Left lobe of liver (tissue), 2 donors: ENCODE data around the gene MAPK14. TPM values are rescaled to one million over a fixed set of nuclear protein-coding genes. Genes with fewer than 3 reads are reported as not detected.
A peak's percentile ranks its signal among the peaks of the same experiment; 100 is the strongest.
"Not testable (repeated sequence)": the region's sequence is repeated elsewhere in the genome, so short reads cannot be mapped to it uniquely, and the experiment has no call there.

Experiments
- ATAC-seq: fragments of 200-7000 bp; cut with Tn5 transposase; one replicate; pipeline ENCODE4 v1.9.1; 2020; ENCODE audit warnings: mild to moderate bottlenecking, moderate library complexity
- DNase-seq: peaks from one replicate; pipeline ENCODE4 v3.0.0-alpha.2; 2020; ENCODE audit warnings: low spot score
- total RNA-seq: library from RNA; stranded (reverse); gene quantifications from one replicate; pipeline ENCODE4 v1.2.1, GENCODE V29; 2021
- donor health status: DM: no; HTN: no; CAD: no; lungs with moderate emphysema.
- donor health status: DM: no; HTN: yes; CAD: no.

MAPK14 gene
- total RNA-seq, 1 donor from 2014 or later, result 40.8 TPM

DNA sequence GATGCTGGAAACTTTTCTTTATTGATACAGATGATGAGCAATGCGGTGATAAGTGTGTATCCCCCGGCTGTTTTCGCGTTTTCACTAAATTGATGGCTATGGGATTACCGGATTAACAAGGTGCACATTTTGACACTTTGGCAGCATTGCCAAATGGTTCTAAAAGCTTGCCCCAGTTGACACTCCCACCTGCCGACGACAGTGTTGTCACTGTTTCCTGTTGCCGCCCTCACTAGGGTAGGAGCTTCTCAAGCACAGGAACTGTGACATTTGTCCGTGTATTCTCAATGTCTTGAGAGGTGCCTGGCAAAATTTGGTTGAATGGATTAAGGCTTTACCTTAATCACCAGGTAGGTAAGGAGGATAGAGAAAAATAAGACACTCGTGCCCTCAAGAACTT lies 92.9 kb downstream of the MAPK14 start:
- DNase-seq (no peak), ATAC-seq (no peak)

DNA sequence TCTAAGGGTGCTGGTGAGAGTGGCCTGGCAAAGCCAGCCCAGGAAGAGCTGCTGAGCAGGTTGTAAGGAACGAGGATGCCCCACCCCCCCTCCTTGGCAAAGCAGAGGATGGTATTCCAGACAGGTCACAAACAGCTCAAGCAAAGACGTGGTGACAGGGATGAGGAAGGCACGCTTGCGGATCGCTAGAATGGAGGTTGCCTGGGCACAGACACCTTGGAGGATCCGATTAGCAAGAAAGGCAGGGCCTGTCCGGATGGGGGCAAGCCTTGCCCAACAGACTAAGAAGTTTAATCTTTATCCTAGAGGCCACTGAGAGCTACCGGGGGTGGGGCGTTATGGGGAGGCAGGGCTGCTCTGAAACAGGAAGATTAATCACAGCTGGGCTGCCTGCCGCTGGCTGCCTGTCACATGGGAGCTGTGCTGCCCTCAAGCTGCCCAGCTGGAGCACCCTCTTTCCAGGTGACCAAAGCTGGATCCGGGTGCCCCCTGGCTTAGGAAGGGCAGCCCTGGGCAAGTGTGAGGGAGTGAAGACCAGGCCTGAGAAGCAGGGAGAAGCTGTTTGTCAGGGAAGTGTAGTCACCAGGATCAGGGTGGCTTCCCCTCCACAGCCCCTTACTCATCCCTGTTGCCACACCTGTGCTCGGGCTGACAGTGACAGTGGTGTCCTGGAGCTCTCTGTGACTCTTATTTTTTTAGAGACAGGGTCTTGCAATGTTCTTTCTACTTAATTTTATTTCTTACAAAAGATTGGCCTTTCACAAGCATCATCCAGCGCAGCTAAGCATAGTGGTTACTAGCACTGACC lies 93.6 kb downstream of the MAPK14 start:
- ATAC-seq, result peak; percentile 66
- DNase-seq, result peak; percentile 79

DNA sequence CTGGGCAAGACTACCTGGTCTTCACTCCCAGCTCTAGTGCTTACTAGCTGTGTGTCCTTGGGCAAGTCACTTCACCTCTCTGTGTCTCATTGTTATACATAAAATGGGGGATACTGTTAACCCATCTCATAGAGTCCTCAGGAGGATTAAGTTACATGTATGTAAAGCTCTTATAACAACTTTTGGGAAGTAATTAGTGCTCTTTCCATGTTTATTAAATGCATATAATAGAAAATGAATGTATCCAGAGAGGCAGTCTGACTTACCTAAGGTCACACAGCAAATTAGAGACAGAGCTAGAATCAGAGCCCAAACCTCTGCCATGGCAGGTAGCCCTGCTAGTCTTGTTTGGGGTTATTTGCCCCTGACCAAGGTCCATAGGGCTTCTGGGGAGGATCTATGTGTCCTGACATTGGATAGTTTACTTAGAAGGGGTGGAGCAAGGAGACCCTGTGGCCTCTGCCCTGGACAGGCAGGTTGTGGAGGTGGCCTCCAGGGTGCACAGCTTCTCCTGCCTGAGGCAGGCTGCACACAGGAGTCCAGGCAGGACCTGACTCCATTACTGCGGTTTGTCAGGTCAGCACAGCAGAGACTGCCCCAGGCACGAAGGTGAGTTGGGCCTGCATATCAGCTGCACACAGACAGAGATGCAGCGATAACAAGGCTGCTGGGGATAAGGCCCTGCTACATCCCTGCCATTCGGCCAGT lies 94.3 kb downstream of the MAPK14 start:
- ATAC-seq (peak; percentile 57), DNase-seq (peak; percentile 73)

DNA sequence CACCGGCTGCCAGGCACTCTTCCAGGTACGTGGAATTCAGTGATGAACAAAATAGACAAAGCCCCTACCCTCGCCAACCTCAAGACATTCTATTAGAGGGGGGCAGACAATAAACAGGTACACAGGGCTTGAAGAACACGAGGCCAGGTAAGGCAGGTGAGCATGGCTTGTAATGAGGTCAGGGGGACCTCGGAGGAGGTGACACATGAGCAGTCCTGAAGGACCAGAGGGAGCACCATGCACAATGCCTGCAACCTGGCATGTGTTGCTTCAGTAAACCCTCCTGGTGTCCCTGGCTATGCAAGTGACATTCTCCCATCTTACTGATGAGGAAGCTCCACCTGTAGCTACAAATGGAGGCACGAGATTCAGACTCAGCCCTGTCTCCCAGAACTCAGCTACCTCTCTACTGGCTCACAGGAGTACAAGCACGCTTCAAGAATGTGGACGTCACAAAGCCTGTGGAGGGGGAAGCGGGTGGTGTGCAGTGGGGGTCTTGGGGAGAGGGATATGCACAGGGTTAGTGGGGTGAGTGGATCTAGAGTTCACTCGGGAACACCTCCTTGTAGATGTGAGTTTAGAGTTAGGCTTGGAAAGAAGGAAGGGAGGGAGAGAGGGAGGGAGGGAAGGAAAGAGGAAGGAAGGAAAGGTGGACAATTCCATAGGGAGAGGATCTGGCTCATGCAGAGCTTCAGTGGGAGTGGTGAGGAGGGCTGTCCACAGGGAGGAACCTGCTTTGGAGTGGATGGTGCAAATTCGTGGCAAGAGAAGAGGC lies 95.1 kb downstream of the MAPK14 start:
- DNase-seq, result no peak
- no peak for ATAC-seq

DNA sequence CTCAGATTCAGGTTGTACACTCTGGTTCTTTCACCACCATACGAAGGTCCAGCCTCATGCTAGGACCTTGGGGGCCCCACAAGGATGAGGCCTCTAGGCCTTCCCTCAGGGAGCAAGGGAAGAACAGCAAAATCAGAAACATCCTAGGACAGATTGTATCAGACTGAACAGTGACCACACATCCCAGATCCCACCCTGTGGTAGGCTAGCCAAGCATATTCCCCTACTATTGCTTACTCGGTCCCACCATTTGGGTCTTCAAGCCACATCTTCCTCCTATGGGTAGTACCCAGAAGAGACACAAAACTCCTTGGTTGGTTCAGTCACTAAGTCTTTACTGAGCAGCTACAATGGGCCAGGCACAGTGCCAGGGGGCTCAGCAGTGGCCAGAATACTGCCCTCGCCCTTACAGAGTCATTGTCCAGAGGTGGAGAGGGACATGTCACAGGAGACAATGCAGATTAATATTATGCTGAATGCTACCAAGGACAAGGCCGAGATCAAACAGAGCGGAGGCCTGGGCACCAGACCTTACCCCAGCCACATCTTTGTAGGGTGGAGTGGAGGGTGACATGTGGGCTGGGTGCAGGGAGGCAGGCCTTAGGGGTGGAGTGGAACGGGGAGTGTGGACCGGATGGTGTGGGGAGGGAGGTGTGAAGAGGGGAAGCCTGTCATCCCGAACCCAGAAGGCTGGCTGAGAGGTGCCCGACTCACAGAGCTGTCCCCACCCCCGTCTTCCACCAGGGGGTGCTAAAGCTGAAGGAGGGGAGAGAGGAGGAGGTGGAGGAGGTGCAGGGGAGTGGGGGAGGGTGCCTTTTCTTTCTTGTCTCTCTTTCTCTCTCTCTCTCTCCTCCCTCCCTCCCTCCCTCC lies 95.9 kb downstream of the MAPK14 start:
- ATAC-seq, result peak; percentile 76
- peak; percentile 81 for DNase-seq

DNA sequence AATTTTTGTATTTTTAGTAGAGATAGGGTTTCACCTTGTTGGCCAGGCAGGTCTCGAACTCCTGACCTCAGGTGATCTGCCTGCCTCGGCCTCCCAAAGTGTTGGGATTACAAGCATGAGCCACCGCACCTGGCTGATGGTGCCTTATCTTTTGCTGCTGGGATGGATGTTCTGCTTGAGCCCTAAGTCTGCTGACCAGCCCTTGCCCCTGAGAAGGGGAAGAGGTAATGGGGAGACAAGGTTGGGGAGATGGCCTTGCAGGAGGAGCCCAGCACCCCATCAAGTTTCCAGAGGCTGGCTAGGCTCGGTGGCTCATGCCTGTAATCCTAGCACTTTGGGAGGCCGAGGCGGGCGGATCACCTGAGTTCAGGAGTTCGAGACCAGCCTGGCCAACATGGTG lies 96.7 kb downstream of the MAPK14 start:
- DNase-seq, ATAC-seq: not testable (repeated sequence)

DNA sequence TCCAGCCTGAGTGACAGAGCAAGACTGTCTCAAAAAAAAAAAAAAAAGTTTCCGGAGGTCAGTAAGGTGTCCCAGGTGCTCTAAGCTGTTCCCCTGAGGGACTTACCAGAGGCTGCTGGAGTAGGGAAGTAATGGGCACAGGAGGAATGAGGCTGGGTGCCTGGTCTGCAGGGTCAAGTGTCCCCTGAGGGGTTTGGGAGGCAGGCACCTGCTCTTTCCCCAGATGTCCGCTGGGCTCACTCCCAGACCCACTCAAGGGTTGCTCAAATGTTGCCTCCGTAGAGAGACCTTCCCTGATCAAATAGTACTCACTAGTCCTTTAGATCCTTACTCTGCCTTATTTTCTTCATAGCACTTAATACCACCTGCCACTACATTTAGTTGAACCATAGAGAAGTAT lies 97.3 kb downstream of the MAPK14 start:
- no peak for DNase-seq
- ATAC-seq, result no peak

DNA sequence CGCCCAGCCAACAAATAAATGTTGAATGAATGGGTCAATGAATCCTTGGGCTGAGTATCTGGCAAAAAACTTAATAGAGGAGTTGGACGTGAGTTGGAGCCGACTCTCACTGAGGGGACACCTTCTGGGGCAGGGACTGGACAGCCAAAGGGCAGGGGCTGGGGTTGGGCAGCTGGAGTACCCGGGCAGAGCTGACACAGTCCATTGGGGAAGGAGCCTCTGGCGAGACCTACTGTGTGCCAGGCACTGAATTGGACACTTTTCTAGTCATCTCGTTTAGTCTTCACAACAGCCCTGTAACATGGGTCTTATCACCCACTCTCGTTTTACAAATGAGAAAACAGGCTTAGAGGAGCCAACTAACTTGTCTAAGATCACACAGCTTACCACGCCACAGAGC lies 98.0 kb downstream of the MAPK14 start:
- no peak for ATAC-seq
- DNase-seq, result no peak

DNA sequence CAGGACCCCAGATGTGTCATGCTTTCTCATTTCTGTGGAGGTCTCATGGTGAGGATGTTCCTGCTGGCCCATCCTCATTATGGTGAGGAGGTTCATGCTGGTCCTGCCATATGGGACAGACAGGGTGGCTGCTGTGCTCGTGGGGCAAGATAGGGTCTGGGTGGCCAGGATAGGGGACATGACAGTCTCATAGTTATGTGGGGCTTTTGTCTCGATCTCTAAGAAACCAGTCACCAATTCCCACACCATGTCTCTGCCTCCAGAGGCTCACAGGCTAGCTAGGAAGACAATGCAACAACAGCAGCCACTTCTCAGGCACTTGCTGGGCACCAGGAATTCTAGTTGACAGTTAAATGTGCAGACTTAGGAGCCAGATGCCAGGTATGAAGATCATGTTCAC lies 98.5 kb downstream of the MAPK14 start:
- ATAC-seq, result no peak
- DNase-seq, result peak; percentile 28

DNA sequence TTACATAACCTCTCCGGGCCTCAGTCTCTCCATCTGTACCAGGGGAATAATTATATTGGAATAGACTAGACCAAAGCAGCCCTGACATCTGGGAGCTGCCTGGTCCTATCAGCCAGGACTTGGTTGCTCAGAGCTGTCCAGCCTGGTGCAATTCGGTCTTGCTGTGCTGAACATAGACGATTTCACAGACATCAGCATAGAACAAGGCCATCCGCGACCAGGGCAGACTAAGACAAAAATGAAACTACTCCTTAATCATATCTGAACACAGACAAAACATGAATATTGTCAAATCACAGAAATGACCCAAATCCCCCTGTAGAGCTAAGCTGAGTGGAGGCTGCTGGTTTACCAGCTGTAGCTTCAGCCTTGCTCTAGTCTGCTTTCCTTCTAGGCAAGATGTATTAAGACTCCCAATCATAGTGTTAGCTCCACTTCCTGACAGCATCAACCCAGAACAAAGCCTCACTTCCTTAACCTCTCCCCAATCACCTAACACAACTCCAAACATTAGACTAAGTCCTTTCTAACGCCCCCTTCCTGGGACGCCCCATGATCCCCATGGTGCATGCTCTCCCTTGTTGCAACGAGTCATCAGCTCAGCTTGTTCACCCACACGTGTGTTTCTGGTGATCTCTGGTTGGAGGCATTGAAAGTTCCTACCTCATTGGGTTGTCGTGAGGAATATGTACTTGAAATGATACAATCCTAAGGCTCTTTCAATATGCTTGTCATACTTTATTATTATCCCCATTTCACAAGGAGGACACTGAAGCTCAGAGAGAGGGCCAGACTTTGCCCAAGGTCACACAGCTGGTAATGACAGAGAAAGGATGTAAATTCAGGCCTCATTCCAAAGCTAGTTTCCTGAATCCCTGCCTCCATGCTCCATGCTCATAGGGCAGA lies 99.2 kb downstream of the MAPK14 start:
- DNase-seq (peak; percentile 11), ATAC-seq (no peak)

DNA sequence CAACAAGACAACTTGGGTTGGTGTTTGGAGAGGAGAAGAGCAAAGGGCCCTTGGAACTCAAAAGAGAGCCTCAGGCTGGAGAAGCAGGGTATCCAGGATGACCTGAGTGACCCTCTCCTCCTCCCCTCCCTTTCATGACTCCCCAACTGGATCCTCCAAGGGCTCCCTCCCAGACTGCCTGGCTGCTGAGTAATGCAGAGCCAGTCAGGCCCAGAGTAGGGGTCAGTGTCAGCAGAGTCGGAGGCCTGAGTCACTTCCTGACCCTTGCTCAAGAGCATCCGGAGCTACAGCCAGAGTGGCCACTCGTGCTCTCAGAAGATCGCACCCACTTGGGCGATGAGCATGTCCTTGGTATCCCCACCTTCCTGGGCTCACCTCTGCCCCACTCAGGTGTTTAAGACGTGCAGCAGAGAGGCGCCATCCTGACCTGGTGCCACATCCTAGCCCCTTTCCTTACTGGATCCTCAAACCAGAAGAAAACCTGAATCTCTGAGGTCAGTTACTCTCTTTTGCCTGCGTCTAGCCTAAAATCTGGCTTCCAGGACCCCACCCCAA lies 99.9 kb downstream of the MAPK14 start:
- DNase-seq, result peak; percentile 60
- ATAC-seq, result peak; percentile 19

DNA sequence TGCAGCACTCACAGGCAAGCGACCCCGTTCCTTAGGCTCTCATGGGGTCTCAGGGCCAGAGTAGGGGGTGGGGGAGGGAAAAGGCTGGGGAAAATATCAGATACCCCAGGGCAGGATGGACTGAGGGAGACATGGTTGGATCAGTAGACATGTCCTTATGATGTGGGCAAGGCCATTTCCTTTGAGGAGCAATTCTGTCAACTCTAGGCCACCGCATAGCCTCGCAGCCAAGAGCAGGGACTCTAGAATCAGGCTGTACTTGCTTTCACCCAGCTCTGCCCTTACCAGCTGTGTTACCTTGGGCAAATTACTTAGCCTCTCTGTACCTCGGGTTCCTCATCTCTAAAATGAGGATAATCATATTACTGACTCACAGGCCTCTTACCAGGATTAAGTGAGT lies 100.5 kb downstream of the MAPK14 start:
- ATAC-seq (no peak), DNase-seq (no peak)

DNA sequence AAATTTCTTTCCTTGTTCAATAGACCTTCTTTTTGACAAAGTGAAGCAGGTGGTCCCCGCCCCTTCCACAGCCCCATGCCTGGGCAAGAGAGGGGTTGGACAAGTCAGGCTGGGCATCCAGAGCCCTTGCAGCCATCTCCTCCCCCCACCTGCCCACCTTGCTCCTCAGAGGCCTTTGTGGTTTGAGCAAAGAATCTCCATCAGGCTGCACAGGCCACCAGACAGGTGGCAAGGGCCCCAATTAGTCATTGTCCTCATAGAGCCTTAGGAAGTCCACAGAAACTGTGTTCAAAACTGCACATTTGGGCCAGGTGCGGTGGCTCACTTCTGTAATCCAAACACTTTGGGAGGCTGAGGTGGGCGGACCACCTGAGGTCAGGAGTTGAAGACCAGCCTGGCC lies 101.2 kb downstream of the MAPK14 start:
- DNase-seq, result no peak
- ATAC-seq, result no peak

DNA sequence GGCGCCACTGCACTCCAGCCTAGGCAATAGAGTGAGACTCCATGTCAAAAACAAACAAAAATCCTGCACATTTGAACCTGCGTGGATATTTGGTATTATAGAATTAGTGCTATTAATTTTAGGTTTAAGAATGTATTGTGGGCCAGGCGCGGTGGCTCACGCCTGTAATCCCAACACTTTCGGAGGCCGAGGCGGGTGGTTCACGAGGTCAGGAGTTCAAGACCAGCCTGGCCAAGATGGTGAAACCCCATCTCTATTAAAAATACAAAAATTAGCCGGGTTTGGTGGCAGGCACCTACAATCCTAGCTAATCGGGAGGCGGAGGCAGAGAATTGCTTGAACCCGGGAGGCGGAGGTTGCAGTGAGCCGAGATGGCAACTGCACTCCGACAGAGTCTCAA lies 101.7 kb downstream of the MAPK14 start:
- DNase-seq, ATAC-seq: not testable (repeated sequence)

DNA sequence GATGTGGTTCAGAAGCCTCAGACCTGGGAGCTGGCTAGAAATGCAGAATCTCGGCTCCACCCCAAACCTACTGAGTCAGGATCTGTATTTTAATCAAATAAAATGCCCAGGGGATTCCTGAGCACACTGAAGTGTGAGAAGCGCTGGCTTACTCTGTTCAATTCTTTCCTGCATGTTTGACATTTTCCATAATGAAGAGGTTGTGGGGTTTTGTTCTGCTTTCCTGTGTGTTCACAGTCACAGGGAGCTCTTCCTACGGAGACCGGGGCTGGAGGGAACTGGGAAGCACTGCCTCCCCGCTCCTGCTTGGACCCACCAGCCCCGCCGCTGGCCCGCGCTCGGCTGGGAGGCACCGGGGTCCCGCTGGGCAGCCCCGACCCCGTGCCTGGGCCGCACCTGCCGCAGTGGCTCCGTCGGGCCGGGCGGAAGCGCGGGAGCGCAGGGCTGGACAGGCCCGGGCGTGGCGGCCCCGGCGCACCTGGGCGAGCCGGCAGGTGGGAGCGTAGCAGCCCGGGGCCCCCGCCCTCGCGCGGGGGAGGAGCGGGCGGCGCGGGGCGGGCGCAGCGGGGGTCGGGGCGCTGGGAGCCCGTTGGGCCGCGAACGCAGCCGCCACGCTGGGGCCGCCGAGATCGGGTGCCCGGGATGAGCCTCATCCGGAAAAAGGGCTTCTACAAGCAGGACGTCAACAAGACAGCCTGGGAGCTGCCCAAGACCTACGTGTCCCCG lies 102.5 kb downstream of the MAPK14 start, which contains the start of gene MAPK13:
Gene MAPK13 (plus strand): TSS at position 573 of the 726 bp plus-strand sequence. CDS start 70 bp downstream, at position 643.
- ATAC-seq (peak; percentile 43), DNase-seq (peak; percentile 47)

DNA sequence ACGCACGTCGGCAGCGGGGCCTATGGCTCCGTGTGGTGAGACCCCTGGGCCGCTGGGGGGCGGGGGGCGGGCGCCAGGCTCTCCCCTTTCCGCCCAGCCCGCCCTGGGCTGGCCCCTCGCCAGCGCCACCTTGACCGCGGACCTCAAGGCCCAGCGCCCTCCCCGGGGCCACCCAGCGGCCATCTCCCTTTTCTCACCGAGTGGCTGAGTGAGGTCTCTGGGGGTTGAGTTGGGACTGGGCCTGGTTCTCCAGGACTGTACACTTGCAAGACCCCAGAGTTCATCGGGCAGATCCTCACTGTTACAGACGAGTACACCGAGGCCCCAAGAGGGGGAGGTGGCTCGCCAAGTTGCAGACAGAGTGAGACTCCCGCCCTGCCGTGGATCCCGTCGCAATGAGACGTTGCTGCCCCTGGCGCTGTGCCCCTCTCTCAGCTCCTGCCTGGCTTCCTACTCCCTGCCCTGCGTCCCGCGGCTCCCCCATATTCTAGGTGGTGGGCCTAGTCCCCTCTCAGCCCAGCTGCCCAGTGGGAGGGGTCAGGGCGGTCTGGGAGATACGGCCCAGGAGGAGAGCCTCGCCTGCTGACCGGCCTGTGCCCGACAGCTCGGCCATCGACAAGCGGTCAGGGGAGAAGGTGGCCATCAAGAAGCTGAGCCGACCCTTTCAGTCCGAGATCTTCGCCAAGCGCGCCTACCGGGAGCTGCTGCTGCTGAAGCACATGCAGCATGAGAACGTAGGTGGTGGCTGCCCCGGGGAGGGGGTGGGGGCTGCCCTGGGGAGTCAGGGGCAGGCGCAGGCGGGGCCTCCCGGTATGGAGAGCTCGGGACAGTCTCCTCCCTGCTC lies 103.3 kb downstream of the MAPK14 start:
- peak; percentile 40 for ATAC-seq
- DNase-seq, result peak; percentile 50

DNA sequence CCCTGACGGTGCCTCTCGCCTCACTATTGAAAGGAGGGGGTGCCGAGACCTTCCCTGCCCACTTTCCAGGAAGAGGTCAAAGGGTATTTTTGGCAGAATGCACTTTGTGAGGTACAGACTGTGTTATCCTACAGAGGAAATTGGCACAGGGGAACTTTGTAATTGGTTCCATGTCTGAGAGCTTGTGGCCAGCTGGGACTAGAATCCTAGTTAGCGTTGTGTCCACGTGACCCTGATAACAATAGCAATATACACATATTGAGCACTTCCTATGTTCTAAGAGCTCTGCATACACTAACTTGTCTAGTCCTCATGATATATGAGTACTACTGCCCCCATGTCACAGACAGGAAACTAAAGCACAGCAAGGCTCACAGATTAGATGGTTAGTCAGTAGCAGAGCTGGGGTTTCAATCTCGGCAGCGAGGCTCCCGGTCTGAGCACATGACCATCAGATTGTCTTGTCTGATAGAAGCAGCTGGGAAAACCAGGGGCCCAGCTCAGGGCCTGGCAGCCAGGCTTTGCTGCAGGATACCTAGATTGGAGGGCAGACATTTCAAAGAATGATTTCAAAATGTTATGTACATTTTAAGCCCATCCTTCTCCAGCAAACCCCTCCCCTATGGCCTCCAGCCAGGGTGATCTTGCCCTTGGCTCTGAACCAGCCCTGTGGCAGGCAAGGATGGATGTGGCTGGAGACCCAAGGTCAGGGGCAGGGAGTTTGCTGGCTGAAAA lies 104.1 kb downstream of the MAPK14 start:
- DNase-seq, result peak; percentile 66
- ATAC-seq, result peak; percentile 49
